HepG2 (cell line): ENCODE results near the gene LSM5. TPM values are rescaled to one million over a fixed set of nuclear protein-coding genes. Genes with fewer than 3 reads are reported as not detected.
A peak's percentile ranks its signal among the peaks of the same experiment; 100 is the strongest.

Source experiments
- KAT2B ChIP-seq: fragments of 150-350 bp; IDR thresholded peaks from 2 replicates; pipeline ENCODE4 v1.6.1; 2014; ENCODE audit warnings: low read depth, low read length, borderline replicate concordance
- RBM39 ChIP-seq: fragments of 200-400 bp; formaldehyde crosslinking; IDR thresholded peaks from one replicate; pipeline ENCODE4 v1.6.1; 2018; ENCODE audit warnings: antibody characterized with exemption, mild to moderate bottlenecking, low read depth, low read length; ENCODE audit not compliant: poor library complexity, severe bottlenecking
- YEATS2 ChIP-seq: sonication (generic); formaldehyde crosslinking; IDR thresholded peaks from 2 replicates; pipeline ENCODE4 v1.4.0; 2020; ENCODE audit warnings: missing genetic modification reagents, borderline replicate concordance
- ZNF251 ChIP-seq: sonication (generic); formaldehyde crosslinking; IDR thresholded peaks from 2 replicates; pipeline ENCODE4 v1.9.0; 2021; ENCODE audit warnings: mild to moderate bottlenecking, missing genetic modification reagents
- ZNF468 ChIP-seq: sonication (generic); formaldehyde crosslinking; IDR thresholded peaks from 2 replicates; pipeline ENCODE4 v1.8.0; 2022; ENCODE audit warnings: mild to moderate bottlenecking, moderate library complexity, missing genetic modification reagents
- ZNF761 ChIP-seq: sonication (generic); formaldehyde crosslinking; conservative IDR thresholded peaks from 2 replicates; pipeline ENCODE4 v1.4.0; 2020; ENCODE audit warnings: mild to moderate bottlenecking, missing genetic modification reagents
- polyA plus RNA-seq, 8 experiments: library from polyadenylated mRNA; depleted of rRNA in 3 of 8; stranded (reverse) in 7 of 8; unstranded in 1 of 8; fragments of >200 nt; fragmentation: Illumina TruSeq in 4 of 8; extraction: Trizol in 4 of 8; gene quantifications; 2 replicates each; pipeline versions ENCODE4 v1.2.1 to v1.2.3, GENCODE V29; 2011 to 2016; ENCODE audit warnings: low read depth in 4 of 8, missing spikeins in 1 of 8, mixed read lengths in 1 of 8; ENCODE audit not compliant: insufficient read depth in 1 of 8
- total RNA-seq, 5 experiments: library from RNA; depleted of rRNA; stranded (reverse); fragments of >200 nt; fragmentation: Illumina TruSeq; extraction: Trizol; gene quantifications; 2 replicates each; pipeline ENCODE4 v1.2.3, GENCODE V29; 2016; ENCODE audit warnings: low read depth in 1 of 5
- TF ChIP-seq, protein P1 (sequence below): sonication (generic); formaldehyde crosslinking; IDR thresholded peaks from 2 replicates; pipeline ENCODE4 v1.9.0; 2021; ENCODE audit warnings: missing genetic modification reagents, borderline replicate concordance
- TF ChIP-seq, protein P2 (sequence below): sonication (generic); formaldehyde crosslinking; IDR thresholded peaks from 2 replicates; pipeline ENCODE4 v1.9.0; 2021; ENCODE audit warnings: mild to moderate bottlenecking, missing genetic modification reagents
- TF ChIP-seq, protein P3 (sequence below): sonication (generic); formaldehyde crosslinking; IDR thresholded peaks from 2 replicates; pipeline ENCODE4 v1.8.1; 2023; ENCODE audit warnings: mild to moderate bottlenecking, missing genetic modification reagents, borderline replicate concordance
- TF ChIP-seq, protein P4 (sequence below): sonication (generic); formaldehyde crosslinking; IDR thresholded peaks from 2 replicates; pipeline ENCODE4 v1.4.0; 2020; ENCODE audit warnings: missing genetic modification reagents, borderline replicate concordance
- TF ChIP-seq, protein P5 (sequence below): sonication (generic); formaldehyde crosslinking; IDR thresholded peaks from 2 replicates; pipeline ENCODE4 v1.4.0; 2020; ENCODE audit warnings: mild to moderate bottlenecking, missing genetic modification reagents
- TF ChIP-seq, protein P6 (sequence below): sonication (generic); formaldehyde crosslinking; IDR thresholded peaks from 2 replicates; pipeline ENCODE4 v1.5.0; 2020; ENCODE audit warnings: missing genetic modification reagents

The LSM5 gene
- total and polyA plus RNA-seq, 2 of the 13 experiments (the other 11 are each of a cell fraction or from before 2014, with no cell fraction given) = 30.3 to 183 TPM

DNA sequence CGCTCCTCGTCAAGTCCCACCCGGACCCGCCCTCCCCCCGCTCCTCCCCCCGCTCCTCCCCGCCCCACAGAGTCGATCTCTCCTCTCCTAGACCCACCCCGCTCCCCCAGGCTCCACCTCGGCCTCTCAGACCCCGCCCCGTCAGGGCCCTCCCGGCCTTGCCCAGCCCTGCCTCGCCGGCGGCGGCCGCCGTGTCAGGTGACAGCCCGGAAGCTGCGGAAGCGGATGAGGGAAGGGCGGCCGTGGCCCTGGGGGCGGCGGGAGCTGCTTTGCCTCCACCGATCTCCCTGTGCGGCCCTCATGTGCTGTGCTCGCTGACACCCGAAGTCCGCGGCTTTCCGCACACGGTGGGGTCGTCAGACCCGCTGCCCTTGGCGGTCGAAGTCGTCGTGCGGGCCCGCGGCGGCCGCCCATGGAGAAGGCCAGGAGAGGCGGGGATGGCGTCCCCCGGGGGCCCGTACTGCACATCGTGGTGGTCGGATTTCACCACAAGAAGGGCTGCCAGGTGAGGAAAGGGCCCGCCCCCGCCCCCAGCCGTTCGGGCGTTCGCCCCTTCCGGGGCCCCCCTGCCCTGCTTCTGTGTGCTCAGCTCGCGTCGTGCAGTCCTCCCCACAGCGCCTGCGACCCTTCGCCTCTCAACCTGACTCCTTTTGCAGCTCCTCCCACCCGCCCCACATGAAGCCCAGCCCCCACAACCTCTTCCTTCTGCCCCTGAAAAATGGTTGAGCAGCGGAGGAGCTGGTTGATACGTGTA, 5.3 kb upstream of the LSM5 start, which contains the start of gene AVL9 (continued):
- TF ChIP-seq, protein P1, sequence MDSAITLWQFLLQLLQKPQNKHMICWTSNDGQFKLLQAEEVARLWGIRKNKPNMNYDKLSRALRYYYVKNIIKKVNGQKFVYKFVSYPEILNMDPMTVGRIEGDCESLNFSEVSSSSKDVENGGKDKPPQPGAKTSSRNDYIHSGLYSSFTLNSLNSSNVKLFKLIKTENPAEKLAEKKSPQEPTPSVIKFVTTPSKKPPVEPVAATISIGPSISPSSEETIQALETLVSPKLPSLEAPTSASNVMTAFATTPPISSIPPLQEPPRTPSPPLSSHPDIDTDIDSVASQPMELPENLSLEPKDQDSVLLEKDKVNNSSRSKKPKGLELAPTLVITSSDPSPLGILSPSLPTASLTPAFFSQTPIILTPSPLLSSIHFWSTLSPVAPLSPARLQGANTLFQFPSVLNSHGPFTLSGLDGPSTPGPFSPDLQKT (CRISPR knock-in tag) = 0 out of 2 replicates have a peak, but pooled peaks have one; percentile 48
- TF ChIP-seq ZNF761 (CRISPR knock-in tag) (peak; percentile 63; the same call in 1 of the 2 replicates), ZNF251 (no peak), RBM39 (peak; percentile 87), KAT2B (no peak), ZNF468 (CRISPR knock-in tag) (no peak), YEATS2 (CRISPR knock-in tag) (peak; percentile 81; the same call in 1 of the 2 replicates)
- TF ChIP-seq, protein P2, sequence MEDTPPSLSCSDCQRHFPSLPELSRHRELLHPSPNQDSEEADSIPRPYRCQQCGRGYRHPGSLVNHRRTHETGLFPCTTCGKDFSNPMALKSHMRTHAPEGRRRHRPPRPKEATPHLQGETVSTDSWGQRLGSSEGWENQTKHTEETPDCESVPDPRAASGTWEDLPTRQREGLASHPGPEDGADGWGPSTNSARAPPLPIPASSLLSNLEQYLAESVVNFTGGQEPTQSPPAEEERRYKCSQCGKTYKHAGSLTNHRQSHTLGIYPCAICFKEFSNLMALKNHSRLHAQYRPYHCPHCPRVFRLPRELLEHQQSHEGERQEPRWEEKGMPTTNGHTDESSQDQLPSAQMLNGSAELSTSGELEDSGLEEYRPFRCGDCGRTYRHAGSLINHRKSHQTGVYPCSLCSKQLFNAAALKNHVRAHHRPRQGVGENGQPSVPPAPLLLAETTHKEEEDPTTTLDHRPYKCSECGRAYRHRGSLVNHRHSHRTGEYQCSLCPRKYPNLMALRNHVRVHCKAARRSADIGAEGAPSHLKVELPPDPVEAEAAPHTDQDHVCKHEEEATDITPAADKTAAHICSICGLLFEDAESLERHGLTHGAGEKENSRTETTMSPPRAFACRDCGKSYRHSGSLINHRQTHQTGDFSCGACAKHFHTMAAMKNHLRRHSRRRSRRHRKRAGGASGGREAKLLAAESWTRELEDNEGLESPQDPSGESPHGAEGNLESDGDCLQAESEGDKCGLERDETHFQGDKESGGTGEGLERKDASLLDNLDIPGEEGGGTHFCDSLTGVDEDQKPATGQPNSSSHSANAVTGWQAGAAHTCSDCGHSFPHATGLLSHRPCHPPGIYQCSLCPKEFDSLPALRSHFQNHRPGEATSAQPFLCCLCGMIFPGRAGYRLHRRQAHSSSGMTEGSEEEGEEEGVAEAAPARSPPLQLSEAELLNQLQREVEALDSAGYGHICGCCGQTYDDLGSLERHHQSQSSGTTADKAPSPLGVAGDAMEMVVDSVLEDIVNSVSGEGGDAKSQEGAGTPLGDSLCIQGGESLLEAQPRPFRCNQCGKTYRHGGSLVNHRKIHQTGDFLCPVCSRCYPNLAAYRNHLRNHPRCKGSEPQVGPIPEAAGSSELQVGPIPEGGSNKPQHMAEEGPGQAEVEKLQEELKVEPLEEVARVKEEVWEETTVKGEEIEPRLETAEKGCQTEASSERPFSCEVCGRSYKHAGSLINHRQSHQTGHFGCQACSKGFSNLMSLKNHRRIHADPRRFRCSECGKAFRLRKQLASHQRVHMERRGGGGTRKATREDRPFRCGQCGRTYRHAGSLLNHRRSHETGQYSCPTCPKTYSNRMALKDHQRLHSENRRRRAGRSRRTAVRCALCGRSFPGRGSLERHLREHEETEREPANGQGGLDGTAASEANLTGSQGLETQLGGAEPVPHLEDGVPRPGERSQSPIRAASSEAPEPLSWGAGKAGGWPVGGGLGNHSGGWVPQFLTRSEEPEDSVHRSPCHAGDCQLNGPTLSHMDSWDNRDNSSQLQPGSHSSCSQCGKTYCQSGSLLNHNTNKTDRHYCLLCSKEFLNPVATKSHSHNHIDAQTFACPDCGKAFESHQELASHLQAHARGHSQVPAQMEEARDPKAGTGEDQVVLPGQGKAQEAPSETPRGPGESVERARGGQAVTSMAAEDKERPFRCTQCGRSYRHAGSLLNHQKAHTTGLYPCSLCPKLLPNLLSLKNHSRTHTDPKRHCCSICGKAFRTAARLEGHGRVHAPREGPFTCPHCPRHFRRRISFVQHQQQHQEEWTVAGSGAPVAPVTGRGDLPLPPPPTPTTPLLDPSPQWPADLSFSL (CRISPR knock-in tag) = no peak
- TF ChIP-seq, protein P3, sequence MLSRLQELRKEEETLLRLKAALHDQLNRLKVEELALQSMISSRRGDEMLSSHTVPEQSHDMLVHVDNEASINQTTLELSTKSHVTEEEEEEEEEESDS = no peak
- TF ChIP-seq, protein P4, sequence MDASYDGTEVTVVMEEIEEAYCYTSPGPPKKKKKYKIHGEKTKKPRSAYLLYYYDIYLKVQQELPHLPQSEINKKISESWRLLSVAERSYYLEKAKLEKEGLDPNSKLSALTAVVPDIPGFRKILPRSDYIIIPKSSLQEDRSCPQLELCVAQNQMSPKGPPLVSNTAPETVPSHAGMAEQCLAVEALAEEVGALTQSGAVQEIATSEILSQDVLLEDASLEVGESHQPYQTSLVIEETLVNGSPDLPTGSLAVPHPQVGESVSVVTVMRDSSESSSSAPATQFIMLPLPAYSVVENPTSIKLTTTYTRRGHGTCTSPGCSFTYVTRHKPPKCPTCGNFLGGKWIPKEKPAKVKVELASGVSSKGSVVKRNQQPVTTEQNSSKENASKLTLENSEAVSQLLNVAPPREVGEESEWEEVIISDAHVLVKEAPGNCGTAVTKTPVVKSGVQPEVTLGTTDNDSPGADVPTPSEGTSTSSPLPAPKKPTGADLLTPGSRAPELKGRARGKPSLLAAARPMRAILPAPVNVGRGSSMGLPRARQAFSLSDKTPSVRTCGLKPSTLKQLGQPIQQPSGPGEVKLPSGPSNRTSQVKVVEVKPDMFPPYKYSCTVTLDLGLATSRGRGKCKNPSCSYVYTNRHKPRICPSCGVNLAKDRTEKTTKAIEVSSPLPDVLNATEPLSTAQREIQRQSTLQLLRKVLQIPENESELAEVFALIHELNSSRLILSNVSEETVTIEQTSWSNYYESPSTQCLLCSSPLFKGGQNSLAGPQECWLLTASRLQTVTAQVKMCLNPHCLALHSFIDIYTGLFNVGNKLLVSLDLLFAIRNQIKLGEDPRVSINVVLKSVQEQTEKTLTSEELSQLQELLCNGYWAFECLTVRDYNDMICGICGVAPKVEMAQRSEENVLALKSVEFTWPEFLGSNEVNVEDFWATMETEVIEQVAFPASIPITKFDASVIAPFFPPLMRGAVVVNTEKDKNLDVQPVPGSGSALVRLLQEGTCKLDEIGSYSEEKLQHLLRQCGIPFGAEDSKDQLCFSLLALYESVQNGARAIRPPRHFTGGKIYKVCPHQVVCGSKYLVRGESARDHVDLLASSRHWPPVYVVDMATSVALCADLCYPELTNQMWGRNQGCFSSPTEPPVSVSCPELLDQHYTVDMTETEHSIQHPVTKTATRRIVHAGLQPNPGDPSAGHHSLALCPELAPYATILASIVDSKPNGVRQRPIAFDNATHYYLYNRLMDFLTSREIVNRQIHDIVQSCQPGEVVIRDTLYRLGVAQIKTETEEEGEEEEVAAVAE (CRISPR knock-in tag) = peak; percentile 75; the same call in 1 of the 2 replicates
- TF ChIP-seq, protein P5, sequence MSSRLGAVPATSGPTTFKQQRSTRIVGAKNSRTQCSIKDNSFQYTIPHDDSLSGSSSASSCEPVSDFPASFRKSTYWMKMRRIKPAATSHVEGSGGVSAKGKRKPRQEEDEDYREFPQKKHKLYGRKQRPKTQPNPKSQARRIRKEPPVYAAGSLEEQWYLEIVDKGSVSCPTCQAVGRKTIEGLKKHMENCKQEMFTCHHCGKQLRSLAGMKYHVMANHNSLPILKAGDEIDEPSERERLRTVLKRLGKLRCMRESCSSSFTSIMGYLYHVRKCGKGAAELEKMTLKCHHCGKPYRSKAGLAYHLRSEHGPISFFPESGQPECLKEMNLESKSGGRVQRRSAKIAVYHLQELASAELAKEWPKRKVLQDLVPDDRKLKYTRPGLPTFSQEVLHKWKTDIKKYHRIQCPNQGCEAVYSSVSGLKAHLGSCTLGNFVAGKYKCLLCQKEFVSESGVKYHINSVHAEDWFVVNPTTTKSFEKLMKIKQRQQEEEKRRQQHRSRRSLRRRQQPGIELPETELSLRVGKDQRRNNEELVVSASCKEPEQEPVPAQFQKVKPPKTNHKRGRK (CRISPR knock-in tag) = no peak
- TF ChIP-seq, protein P6, sequence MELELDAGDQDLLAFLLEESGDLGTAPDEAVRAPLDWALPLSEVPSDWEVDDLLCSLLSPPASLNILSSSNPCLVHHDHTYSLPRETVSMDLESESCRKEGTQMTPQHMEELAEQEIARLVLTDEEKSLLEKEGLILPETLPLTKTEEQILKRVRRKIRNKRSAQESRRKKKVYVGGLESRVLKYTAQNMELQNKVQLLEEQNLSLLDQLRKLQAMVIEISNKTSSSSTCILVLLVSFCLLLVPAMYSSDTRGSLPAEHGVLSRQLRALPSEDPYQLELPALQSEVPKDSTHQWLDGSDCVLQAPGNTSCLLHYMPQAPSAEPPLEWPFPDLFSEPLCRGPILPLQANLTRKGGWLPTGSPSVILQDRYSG = 0 out of 2 replicates have a peak, but pooled peaks have one; percentile 78
